Activated CD4-positive, alpha-beta T cell treated with anti-CD3 and anti-CD28 coated beads, Interleukin-2, amount 50 U/mL, for 24 hours (primary cell): ENCODE results near the gene COLEC12.

Experiments used
- DNase-seq, 2 donors: peaks; one replicate each; pipeline ENCODE4 v3.0.0-alpha.2; 2020; ENCODE audit warnings: low read depth in 1 of 2, low spot score in 1 of 2

COLEC12 gene

DNA sequence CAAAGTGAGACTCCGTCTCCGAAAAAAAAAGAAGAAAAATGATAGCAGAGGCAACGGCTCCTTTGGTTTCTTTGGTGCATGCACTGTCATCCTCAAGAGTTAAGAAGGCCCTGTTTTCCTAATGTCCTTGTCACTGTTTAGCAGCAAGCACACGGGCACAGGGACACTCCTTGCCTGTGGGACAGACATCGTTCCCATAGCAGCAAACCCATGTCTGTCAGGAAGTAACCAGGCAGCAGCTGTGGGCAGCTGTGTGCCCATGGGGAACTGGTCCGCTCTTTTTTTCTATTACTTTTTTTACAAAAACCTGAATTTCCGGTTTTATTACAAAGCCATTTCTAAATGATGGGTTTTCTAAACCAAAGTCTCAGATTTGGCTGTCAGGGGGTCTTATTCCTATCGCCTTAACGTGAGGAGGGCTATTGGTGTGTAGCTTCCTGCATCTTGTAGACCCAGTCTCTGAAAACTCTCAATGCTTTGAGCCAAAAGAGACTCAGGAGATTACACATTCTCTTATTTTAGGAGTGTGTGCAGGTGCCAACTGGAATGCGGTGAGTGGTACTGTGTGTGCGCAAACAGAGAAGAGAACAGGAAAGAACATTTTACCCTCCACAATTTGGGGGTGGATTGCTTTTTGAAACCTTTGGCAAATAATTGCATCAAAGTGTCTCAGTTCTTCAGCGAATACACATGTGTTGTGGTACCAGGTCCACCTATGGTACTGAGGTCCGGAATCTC lies 109.6 kb downstream of the COLEC12 start:
- DNase-seq = no peak

GRCh38 chr18:389658-390357 lies 110.7 kb downstream of the COLEC12 start:
- DNase-seq = no peak

DNA sequence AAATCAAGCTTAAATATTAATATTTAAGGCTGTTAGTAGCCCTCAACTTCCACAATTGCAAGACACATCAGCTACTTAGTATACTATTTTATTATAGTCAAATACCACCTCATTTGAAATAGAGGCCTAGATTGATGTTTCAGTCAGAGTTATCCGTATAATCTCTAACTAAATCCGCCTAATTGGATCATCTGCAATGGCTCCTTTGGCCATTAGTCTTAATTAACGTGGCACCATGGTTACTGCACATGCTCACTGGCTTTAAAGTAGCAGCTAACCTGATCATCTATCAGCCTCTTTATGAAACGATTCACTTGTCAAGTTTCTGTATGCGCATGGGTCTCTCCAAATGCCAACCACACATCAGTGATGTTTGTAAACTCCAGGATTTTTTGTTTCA lies 112.3 kb downstream of the COLEC12 start:
- DNase-seq = no peak

GRCh38 chr18:386994-387393 lies 113.5 kb downstream of the COLEC12 start:
- no peak for DNase-seq

GRCh38 chr18:384897-385296 lies 115.6 kb downstream of the COLEC12 start:
- DNase-seq = no peak

- no peak for DNase-seq
These were observed 117.4 kb downstream of the COLEC12 start for GRCh38 chr18:383135-383534.

DNA sequence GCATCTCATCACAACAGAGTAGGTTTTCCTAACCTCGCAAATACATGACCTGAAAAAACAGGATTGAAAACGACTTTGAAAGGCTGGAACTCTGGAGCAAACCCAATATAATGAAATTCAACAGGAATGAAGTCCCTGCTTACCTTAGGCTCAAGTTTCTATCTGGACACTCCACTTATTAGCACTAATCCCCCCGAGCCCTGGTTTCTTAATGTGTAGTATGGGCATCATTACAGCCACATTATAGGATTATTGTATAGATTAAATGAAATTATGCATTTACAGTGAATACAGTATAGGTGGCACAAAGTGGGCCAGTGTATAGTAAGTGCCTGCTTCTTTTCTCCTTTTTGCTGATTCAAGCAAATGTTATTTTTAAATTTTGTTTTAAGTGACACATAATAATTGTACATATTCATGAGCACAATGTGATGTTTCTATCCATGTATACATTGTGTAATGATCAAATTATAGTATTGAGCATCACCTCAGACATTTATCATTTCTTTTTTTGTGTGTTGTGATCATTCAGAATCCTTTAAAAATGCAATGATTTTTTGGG lies 118.0 kb downstream of the COLEC12 start:
- DNase-seq = no peak

DNA sequence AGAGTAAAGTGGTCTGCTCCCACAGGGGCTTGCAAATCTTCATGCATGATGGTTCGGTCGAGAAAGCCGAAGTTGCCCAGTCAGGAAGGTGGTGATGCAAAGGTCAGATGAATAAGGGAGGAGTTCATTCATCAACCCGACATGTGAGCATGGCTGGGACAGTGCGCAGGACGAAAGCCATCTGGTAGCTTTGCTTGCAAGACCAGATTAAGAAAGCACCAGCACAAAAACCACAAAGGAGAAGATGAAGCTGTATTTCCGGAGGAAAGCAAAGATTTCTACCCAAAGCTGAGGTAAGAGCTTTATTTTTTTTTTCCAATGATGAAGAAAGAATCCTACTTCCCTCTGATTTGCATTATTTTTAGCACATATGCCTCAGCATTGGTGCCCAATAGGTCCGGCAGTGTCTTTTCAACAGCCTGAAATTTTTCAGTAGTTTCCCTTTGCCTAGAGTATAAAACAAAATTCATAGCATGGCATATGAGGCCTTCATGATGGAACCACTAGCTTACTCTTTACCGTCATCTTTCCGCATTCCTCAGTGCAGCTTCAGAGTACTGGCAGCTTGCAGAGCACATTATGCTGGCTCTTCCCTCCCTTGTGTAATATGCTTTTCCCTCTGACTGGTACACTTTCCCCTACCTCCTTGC lies 120.7 kb downstream of the COLEC12 start:
- DNase-seq = no peak

GRCh38 chr18:378079-378478 lies 122.4 kb downstream of the COLEC12 start:
- no peak for DNase-seq

GRCh38 chr18:377088-377487 lies 123.4 kb downstream of the COLEC12 start:
- DNase-seq = no peak

- DNase-seq = no peak
These were observed 124.2 kb downstream of the COLEC12 start for GRCh38 chr18:376311-376710.

DNA sequence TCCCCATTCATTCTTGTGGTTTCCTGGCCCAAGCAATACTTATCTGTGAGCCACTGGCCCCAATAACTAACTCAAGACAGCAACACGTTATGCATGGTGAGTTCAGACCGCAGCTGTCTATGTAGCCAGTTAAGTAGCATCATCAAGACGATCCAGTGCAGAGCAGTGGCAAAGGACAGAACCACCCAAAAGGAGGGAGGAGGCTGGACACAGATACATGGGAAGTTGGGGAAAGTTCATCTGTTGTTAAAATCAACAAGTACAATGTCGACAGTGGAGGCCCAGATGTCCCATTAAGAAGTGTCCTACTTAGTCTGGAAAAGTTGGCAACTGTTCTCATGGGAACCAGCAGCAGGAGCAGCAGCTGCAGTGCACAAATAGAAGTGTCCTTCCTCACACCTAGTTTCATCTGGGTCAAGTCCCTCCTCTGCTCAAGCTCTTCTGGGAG lies 125.8 kb downstream of the COLEC12 start:
- no peak for DNase-seq

- no peak for DNase-seq
These were observed 126.7 kb downstream of the COLEC12 start for GRCh38 chr18:373780-374179.

- no peak for DNase-seq
These were observed 128.9 kb downstream of the COLEC12 start for GRCh38 chr18:371609-371982.

GRCh38 chr18:370751-371608 lies 129.5 kb downstream of the COLEC12 start:
- DNase-seq = no peak

DNA sequence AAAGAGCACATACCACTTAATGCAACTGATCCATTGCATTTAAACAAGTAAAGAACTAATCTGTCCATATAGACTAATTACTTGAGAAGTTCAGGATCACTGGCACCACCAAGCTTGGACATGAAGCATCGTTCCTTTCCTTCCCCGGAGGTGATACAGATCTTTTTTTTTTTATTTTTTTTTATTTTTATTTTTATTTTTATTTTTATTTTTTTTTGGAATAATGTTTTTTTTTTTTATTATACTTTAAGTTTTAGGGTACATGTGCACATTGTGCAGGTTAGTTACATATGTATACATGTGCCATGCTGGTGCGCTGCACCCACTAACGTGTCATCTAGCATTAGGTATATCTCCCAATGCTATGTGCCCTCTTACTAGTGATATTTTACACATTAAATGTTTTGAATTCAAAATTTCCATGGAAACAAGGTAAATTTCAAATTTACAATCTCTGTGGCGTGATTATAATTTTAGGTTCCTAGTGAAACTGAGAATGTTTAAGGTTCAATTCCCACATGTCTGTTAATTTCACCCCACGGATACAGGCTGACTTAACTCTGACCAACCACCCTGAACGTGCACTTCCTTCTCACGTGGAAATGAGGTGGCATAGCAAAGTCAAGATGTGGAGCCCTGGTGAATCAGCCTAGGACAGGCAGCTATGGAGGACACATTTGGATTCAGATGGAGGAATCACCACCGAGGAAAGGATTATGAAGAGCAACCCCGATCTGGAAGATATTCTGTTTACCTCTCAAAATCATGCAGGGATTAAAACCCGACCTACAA lies 131.1 kb downstream of the COLEC12 start:
- DNase-seq = no peak

- DNase-seq = no peak
These were observed 133.9 kb downstream of the COLEC12 start for GRCh38 chr18:366466-367061.

DNA sequence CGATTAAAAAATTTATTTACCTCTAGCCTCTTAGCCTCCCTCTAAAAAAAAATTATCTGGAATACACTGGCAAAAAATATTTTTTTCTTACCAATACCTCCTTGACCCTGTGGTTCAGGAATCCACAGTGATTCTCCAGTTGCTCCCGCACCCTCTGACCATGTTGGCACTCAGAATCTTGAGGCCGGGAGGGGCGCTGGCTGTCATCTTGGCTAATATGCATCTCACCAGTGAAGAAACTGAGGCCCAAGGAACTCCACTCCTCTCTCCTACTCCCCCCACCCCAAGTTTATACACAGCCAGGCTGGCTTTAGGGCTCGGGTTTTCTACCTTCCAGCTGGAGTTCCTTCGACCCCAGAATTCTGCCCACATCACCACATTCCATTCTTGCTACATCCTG lies 134.8 kb downstream of the COLEC12 start:
- no peak for DNase-seq

DNA sequence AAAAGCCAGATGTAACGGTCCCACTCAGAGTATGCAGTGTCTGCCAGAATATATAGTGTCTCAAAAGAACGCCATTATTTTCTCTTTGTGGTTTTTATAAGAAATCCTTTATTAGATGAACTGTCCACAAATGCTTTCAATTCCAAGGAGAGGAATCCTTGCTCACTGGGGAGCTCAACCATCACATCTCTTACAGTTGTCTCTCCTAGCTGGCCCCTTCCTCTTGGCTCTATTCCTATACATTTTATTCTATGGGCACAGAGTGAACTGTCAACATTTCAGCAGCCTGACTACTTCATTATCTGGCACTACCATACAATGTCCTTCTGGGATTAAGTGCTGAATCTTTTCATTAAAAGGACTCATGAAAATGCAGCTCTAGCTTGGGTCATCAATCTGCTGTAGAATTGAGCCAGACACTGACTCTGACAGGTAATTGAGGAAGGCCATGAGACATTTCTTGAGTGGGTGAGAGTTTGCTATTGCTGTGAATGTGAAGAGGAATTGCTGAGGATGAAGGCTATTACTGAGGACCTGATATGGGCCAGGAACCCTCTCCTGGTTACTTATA lies 136.2 kb downstream of the COLEC12 start:
- no peak for DNase-seq
